ENCODE results near the gene HNMT.

HNMT gene

DNA sequence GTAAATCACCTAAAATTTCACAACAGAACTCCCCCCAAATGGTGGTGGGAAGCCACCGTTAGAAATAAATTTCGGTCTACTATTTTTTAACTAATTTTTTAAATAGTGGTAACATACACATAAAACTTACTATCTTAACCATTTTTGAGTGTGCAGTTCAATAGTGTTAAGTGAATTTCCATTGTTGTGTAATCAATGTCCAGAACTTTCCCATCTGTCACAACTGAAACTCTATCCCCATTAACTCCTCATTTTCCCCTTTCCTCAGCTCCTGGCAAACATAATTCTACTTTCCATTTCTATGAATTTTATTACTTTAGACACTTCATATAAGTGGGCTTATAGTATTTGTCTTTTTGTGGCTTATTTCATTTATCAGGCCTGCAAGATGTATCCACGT lies 34.1 kb upstream of the HNMT start:
- Histone ChIP-seq H3K36me3 (ENCODE audit: insufficient read depth, low read length) (no peaks in the 10 kb centered on the region), H3K27ac (no peak overlapping the region), H3K9ac (ENCODE audit: insufficient read length) (no peak overlapping the region), H3K4me3 (no peak overlapping the region), H3K9me3 (ENCODE audit: low read depth, low read length) (no peaks in the 10 kb centered on the region)
- DNase-seq (ENCODE audit: low read depth, low spot score) = no peak
- TF ChIP-seq FOXP2 (optimal IDR thresholded peaks at IDR 0.05; ENCODE audit: control extremely low read depth, extremely low read length, insufficient read depth) (no peak), POLR2AphosphoS5 (IDR thresholded peaks at IDR 0.05; ENCODE audit: borderline replicate concordance, low read depth, low read length) (no peak), EZH2 (IDR thresholded peaks at IDR 0.05) (no peak)

DNA sequence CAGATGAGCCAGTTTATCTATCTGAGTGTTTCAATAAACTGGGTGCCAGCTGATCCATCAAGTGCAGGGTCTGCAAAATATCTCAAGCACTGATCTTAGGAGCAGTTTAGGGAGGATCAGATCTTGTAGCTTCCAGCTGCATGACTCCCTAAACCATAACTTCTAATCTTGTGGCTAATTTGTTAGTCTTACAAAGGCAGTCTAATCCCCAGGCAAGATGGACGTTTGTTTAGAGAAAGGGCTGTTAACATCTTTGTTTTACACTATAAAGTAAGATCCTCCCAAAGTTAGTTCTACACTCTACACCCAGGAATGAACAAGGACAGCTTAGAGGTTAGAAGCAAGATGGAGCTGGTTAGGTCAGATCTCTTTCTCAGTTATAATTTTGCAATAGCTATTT lies 28.7 kb upstream of the HNMT start:
- Histone ChIP-seq H3K9ac (ENCODE audit: insufficient read length) (no peak overlapping the region), H3K9me3 (ENCODE audit: low read depth, low read length) (no peaks in the 10 kb centered on the region), H3K4me3 (no peak overlapping the region), H3K27ac (no peak overlapping the region), H3K36me3 (ENCODE audit: insufficient read depth, low read length) (no peaks in the 10 kb centered on the region)
- TF ChIP-seq POLR2AphosphoS5 (IDR thresholded peaks at IDR 0.05; ENCODE audit: borderline replicate concordance, low read depth, low read length) = no peak
- TF ChIP-seq FOXP2 (optimal IDR thresholded peaks at IDR 0.05; ENCODE audit: control extremely low read depth, extremely low read length, insufficient read depth) = no peak
- no peak for TF ChIP-seq EZH2 (IDR thresholded peaks at IDR 0.05)
- no peak for DNase-seq (ENCODE audit: low read depth, low spot score)

DNA sequence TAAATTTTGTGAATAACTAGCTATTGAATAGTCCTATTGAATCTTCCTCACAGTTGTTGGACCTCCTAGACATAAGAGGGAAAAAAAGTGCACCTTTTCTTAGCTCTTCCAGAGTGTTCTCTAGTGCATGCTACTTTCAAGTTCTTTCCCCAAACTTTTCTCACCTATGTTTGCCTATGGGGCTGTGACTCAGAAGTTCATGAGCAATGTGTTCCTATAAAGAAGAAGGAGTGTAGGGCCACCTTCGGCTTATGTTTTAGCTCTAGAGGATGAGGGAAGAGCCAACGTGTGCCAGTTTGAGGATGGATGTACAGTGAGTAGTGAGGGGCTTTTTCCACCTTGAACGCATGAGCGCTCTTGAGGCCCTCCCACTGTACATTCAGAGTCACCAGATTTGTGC lies 27.0 kb upstream of the HNMT start:
- H3K9me3 ChIP-seq (ENCODE audit: low read depth, low read length) = no peaks in the 10 kb centered on the region
- no peak overlapping the region for H3K9ac ChIP-seq (ENCODE audit: insufficient read length)
- no peaks in the 10 kb centered on the region for H3K36me3 ChIP-seq (ENCODE audit: insufficient read depth, low read length)
- no peak overlapping the region for H3K27ac ChIP-seq
- no peak overlapping the region for H3K4me3 ChIP-seq
- no peak for TF ChIP-seq EZH2 (IDR thresholded peaks at IDR 0.05)
- no peak for TF ChIP-seq POLR2AphosphoS5 (IDR thresholded peaks at IDR 0.05; ENCODE audit: borderline replicate concordance, low read depth, low read length)
- no peak for TF ChIP-seq FOXP2 (optimal IDR thresholded peaks at IDR 0.05; ENCODE audit: control extremely low read depth, extremely low read length, insufficient read depth)
- no peak for DNase-seq (ENCODE audit: low read depth, low spot score)

DNA sequence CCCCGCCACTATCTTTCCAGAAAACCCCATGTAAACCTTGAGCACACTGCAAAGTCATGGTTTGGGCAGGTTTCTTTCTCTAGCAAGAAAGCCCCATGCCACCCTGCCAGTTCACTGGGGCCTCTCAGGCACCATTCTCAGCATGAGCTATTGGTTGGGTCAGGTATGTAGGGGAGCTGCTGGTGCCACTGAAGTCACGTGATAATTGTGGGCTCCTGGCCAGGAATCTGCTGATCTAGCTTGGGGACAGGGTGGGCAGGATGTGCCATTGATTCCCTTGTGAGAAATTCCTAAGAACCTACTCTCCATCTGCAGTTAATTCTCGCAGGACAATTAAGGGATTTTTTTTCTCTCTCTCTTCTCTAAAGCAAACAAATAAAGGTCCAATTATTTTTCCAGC lies 26.5 kb upstream of the HNMT start:
- no peak for DNase-seq (ENCODE audit: low read depth, low spot score)
- Histone ChIP-seq H3K4me3 (no peak overlapping the region), H3K36me3 (ENCODE audit: insufficient read depth, low read length) (no peaks in the 10 kb centered on the region), H3K27ac (no peak overlapping the region), H3K9ac (ENCODE audit: insufficient read length) (no peak overlapping the region), H3K9me3 (ENCODE audit: low read depth, low read length) (no peaks in the 10 kb centered on the region)
- no peak for TF ChIP-seq POLR2AphosphoS5 (IDR thresholded peaks at IDR 0.05; ENCODE audit: borderline replicate concordance, low read depth, low read length)
- no peak for TF ChIP-seq FOXP2 (optimal IDR thresholded peaks at IDR 0.05; ENCODE audit: control extremely low read depth, extremely low read length, insufficient read depth)
- no peak for TF ChIP-seq EZH2 (IDR thresholded peaks at IDR 0.05)

DNA sequence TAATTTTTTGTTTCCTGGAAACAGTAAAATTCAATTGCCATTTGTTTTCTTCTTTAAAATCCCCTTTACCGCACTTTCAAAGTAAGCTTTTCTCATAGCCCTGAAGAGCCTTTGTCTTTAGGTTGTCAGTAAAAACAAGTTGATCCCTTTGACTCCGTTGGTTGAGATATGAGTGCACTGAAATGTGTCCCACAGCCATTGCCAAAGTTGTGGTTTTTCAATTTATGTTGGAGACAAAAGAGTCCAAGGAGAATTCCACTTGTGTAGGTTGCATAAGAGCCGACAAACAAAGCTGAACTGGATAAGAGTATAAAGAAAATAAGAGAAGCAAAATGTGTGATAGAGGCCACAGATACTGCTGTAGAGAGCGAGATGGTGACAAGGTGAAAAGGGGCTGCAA lies 26.1 kb upstream of the HNMT start:
- H3K27ac ChIP-seq = no peak overlapping the region
- no peaks in the 10 kb centered on the region for H3K9me3 ChIP-seq (ENCODE audit: low read depth, low read length)
- no peak overlapping the region for H3K4me3 ChIP-seq
- DNase-seq (ENCODE audit: low read depth, low spot score) = no peak
- TF ChIP-seq EZH2 (IDR thresholded peaks at IDR 0.05) (no peak), POLR2AphosphoS5 (IDR thresholded peaks at IDR 0.05; ENCODE audit: borderline replicate concordance, low read depth, low read length) (no peak), FOXP2 (optimal IDR thresholded peaks at IDR 0.05; ENCODE audit: control extremely low read depth, extremely low read length, insufficient read depth) (no peak)
- no peaks in the 10 kb centered on the region for H3K36me3 ChIP-seq (ENCODE audit: insufficient read depth, low read length)
- no peak overlapping the region for H3K9ac ChIP-seq (ENCODE audit: insufficient read length)

DNA sequence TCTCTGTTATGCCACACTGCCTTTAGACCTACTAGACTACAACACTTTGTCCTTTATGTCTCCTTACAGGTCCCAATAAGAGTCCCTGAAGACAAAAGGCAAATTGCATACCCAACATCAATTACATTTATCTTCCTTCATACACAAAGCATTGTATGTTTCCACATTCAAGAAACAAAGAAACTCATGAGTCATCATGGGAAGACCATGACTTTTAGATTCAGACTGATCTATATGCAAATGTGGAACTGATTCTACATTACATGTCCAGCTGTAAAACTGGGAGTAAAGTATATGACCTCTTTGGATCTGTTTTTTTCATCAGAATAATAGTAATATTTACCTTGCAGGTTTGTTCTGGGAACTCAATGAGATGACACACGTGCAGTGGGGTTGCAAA lies 25.2 kb upstream of the HNMT start:
- H3K9ac ChIP-seq (ENCODE audit: insufficient read length) = no peak overlapping the region
- TF ChIP-seq POLR2AphosphoS5 (IDR thresholded peaks at IDR 0.05; ENCODE audit: borderline replicate concordance, low read depth, low read length) = no peak
- no peak for TF ChIP-seq EZH2 (IDR thresholded peaks at IDR 0.05)
- TF ChIP-seq FOXP2 (optimal IDR thresholded peaks at IDR 0.05; ENCODE audit: control extremely low read depth, extremely low read length, insufficient read depth) = no peak
- H3K4me3 ChIP-seq = no peak overlapping the region
- H3K36me3 ChIP-seq (ENCODE audit: insufficient read depth, low read length) = no peaks in the 10 kb centered on the region
- no peak overlapping the region for H3K27ac ChIP-seq
- no peaks in the 10 kb centered on the region for H3K9me3 ChIP-seq (ENCODE audit: low read depth, low read length)
- no peak for DNase-seq (ENCODE audit: low read depth, low spot score)

DNA sequence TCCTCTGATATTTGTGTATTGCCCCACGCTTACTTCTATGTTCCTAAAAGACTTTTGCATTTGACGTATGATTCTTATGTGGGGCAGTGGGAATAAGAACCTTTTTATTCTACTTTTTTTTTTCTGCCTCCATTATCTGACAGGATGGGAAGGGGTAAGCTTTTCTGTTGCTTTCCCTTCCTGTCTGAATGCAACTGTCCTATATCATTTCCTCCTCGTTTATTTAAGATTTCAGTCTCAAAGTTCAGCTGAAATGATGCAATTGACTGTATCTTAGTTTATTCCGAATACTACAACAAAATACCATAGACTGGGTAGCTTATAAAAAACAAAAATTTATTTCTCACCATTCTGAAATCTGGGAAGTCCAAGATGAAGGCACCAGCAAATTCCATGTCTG lies 24.1 kb upstream of the HNMT start:
- Histone ChIP-seq H3K27ac (no peak overlapping the region), H3K4me3 (no peak overlapping the region), H3K9me3 (ENCODE audit: low read depth, low read length) (no peaks in the 10 kb centered on the region), H3K36me3 (ENCODE audit: insufficient read depth, low read length) (no peaks in the 10 kb centered on the region), H3K9ac (ENCODE audit: insufficient read length) (no peak overlapping the region)
- no peak for DNase-seq (ENCODE audit: low read depth, low spot score)
- TF ChIP-seq POLR2AphosphoS5 (IDR thresholded peaks at IDR 0.05; ENCODE audit: borderline replicate concordance, low read depth, low read length) (no peak), FOXP2 (optimal IDR thresholded peaks at IDR 0.05; ENCODE audit: control extremely low read depth, extremely low read length, insufficient read depth) (no peak), EZH2 (IDR thresholded peaks at IDR 0.05) (no peak)

DNA sequence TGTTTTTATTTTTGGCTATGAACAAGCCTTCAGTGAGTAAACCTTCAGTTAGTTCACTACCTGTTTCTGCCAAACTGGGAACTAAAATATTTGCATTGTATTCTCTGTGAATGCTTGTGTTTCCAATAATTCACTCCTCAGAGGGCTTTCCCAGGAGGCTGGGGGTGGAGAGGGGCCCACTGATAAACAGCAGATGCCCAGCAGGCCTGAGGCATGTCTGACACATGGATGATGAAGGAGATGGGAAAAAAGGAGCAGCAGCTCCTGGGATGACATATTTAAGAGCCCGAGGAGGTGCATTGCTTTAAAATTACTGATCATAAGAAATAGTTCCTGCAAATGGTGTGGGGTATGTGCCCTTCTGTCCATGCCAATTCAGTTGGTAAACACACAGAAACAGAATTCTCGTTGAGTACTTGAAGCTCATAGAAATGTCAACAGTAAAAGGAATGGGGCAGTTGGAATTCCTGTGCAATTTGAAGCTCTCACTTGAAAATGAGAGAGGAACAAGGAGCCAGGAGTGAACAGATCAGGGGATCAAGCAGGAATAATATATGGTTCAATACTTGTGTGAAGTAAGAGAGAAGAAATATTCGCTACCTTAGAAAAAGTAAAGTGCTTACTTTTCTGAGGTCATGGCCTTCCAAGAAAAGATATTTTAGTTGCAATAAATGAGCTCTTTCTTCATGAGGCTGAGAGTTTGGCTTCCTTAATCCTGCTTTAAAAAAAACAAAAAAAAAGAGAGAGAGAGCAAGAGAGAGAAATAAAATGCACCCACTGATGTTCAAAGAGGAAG lies 22.0 kb upstream of the HNMT start:
- Histone ChIP-seq H3K36me3 (ENCODE audit: insufficient read depth, low read length) (no peaks in the 10 kb centered on the region), H3K4me3 (no peak overlapping the region), H3K27ac (no peak overlapping the region), H3K9me3 (ENCODE audit: low read depth, low read length) (no peaks in the 10 kb centered on the region), H3K9ac (ENCODE audit: insufficient read length) (no peak overlapping the region)
- no peak for DNase-seq (ENCODE audit: low read depth, low spot score)
- no peak for TF ChIP-seq POLR2AphosphoS5 (IDR thresholded peaks at IDR 0.05; ENCODE audit: borderline replicate concordance, low read depth, low read length)
- TF ChIP-seq EZH2 (IDR thresholded peaks at IDR 0.05) = no peak
- TF ChIP-seq FOXP2 (optimal IDR thresholded peaks at IDR 0.05; ENCODE audit: control extremely low read depth, extremely low read length, insufficient read depth) = no peak
